H1 (cell line): ENCODE results near the gene MYO5B.

Experiments used
- BRCA1 ChIP-seq: IDR thresholded peaks from 2 replicates; pipeline ENCODE4 v1.6.1; 2012; ENCODE audit warnings: low read depth, low read length, improper control_type of control experiment
- CHD1 ChIP-seq: IDR thresholded peaks from 2 replicates; pipeline ENCODE4 v1.6.1; 2012; ENCODE audit warnings: low read depth, low read length, improper control_type of control experiment
- CTCF ChIP-seq, 3 experiments: IDR thresholded peaks; 1 replicate in 2 of 3; 2 replicates in 1 of 3; pipeline versions ENCODE4 v1.5.1 to v1.6.1; 2011; ENCODE audit warnings: low read length in 3 of 3, mild to moderate bottlenecking in 3 of 3, inconsistent platforms in 2 of 3, low read depth in 1 of 3, moderate library complexity in 1 of 3; ENCODE audit not compliant: insufficient read depth in 1 of 3; ENCODE audit errors: control extremely low read depth in 1 of 3
- JUND ChIP-seq: IDR thresholded peaks from 2 replicates; pipeline ENCODE4 v1.6.1; 2011; ENCODE audit warnings: mild to moderate bottlenecking, improper control_type of control experiment, low read length
- MAX ChIP-seq: IDR thresholded peaks from 2 replicates; pipeline ENCODE4 v1.6.1; 2012; ENCODE audit warnings: inconsistent platforms
- RBBP5 ChIP-seq: IDR thresholded peaks from 2 replicates; pipeline ENCODE4 v1.7.1; 2012; ENCODE audit warnings: low read depth, mild to moderate bottlenecking, inconsistent platforms, low read length, moderate library complexity, borderline replicate concordance

- TF ChIP-seq CTCF (IDR thresholded peaks at IDR 0.05; ENCODE audit: control extremely low read depth in 1 of 3, insufficient read depth in 1 of 3, low read depth in 1 of 3, low read length in 3 of 3) (no peak), BRCA1 (no peak), CHD1 (no peak), MAX (no peak), JUND (no peak), RBBP5 (no peak)
These were observed 274.2 kb downstream of the MYO5B start for GRCh38 chr18:49920731-49921130.
